GM21367 (cell line): ENCODE measurements around the gene MUC3A.
A peak's percentile ranks its signal among the peaks of the same experiment; 100 is the strongest.

Experiments used
- ATAC-seq: cut with Tn5 transposase; IDR thresholded peaks from one replicate; pipeline ENCODE4 v1.9.1; 2021; ENCODE audit not compliant: unreplicated experiment

The MUC3A gene

DNA sequence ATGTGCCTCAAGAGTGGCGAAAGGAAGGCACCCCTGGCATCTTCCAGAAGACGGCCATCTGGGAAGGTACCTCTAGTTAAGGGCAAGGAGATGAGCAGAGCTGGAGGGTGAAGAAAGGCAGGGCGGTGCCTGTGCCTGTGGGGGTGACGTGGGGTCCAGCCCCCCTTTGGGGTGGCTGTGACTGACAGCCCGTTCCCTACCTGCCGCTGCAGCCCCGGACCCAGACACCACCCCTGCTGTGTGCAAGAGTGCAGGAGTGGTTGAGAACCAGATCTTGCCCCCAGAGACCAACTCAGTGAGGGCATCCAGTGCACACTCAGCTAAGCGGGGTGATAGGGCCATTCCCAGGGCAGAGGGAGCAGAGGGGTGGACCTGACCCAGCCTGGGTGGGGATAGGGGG is 66.3 kb downstream of the MUC3A start:
- no peak for ATAC-seq

DNA sequence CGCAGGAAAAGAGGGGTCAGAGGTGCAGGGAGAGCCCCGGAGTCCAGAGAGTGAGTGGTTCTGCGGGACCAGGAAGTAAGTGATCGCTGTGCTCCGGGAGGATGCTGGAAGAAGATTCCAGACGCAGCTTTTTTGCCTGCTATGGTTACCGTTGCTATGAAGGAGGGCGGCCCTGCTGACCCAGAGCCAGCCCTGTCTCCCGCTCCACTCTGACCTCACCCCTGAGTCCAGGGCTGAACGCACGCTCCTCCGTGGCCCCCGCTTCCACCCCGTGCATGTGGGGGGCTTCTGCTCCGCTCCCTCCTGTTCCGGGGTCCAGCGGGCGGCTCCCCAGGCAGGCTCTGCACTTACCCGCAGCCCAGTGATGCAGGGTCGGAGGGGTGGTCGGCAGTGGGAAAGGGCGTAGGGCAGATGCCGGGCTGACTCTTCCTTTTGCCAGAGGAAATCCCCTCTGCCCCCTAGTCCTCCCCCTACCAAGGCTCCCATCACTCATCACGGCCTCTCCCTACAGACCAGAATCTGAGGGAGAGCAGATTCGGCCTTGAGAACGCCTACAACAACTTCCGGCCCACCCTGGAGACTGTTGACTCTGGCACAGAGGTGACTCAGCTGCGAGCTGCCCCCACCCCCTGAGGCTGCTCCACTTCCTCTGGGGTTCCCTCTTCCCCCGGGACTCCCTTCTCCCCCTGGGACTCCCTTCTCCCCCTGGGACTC is 67.9 kb downstream of the MUC3A start:
- ATAC-seq, result peak; percentile 69
